Tibial nerve (tissue), 3 donors: Measurements from ENCODE around the gene GJA4.

Experiments used
- CTCF ChIP-seq, 5 experiments: fragments of 200-600 bp in 3 of 5; fragments of 450-650 bp in 2 of 5; sonication (generic) in 3 of 5; IDR thresholded peaks; one replicate each; pipeline ENCODE4 v1.5.1; 2016 to 2019; ENCODE audit warnings: antibody characterized with exemption in 5 of 5, mild to moderate bottlenecking in 3 of 5, moderate library complexity in 2 of 5
- POLR2A ChIP-seq, 2 donors: fragments of 450-650 bp; IDR thresholded peaks; one replicate each; pipeline ENCODE4 v1.6.1; 2017; ENCODE audit warnings: antibody characterized with exemption in 2 of 2, mild to moderate bottlenecking in 2 of 2, moderate library complexity in 2 of 2

DNA sequence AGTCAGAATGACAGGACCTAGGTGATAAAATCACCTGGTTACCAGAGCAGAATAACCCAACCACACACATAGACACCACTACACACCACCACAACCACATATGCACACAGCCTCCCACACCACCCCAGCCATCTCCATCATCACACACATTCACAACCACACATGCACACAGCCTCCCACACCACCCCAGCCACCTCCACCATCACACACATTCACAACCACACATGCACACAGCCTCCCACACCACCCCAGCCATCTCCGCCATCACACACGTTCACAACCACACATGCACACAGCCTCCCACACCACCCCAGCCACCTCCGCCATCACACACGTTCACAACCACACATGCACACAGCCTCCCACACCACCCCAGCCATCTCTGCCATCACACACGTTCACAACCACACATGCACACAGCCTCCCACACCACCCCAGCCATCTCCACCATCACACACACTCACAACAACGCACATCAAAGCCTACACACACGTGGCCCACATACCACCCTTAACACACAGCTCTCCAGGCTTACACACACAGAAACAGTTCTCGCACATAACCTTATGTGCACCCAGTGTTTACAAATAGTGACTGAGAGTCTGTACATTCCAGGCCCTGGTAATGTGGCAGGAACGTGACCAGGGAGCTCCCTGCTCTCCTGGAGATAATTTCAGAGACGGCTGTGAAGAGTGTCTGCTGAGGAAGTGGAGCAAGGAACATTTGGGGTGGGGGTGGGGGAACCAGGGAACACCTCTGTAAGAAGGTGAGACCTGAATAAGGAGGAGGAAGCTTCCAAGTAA is 15.1 kb upstream of the GJA4 start:
- TF ChIP-seq CTCF (IDR thresholded peaks at IDR 0.05): no peak
- TF ChIP-seq POLR2A (IDR thresholded peaks at IDR 0.05): no peak
